ENCODE data around the gene OBI1. TPM values are rescaled to one million over a fixed set of nuclear protein-coding genes. Genes with fewer than 3 reads are reported as not detected.

OBI1 gene
- polyA plus RNA-seq, 1 experiment: 4.2 TPM

- H3K27me3 ChIP-seq (ENCODE audit: control insufficient read depth, insufficient read depth, low read length): peaks cover 71% of the 10 kb centered on the region
- no peak overlapping the region for H3K4me3 ChIP-seq (ENCODE audit: low read depth, low read length)
- TF ChIP-seq CTCF (IDR thresholded peaks at IDR 0.05; ENCODE audit: insufficient read depth, low read depth, low read length): no peak
- ChIA-PET POLR2A (no interaction called here), CTCF (interaction anchor here (1.1 kb wide), 1 partner anchor 8 kb away, joined by 3 read pairs; no protein-coding TSS in a partner anchor)
- no peak for DNase-seq (ENCODE audit: low read depth)
- no peaks in the 10 kb centered on the region for H3K36me3 ChIP-seq (ENCODE audit: control insufficient read depth, insufficient read depth, low read length)
Observed at GRCh38 chr13:78596736-78597601, 62.0 kb downstream of the OBI1 start.

GRCh38 chr13:78596399-78596735 lies 62.6 kb downstream of the OBI1 start:
- no peak for DNase-seq (ENCODE audit: low read depth)
- CTCF ChIA-PET: interaction anchor here (1.1 kb wide), 1 partner anchor 9 kb away, joined by 3 read pairs; no protein-coding TSS in a partner anchor
- POLR2A ChIA-PET: no interaction called here
- H3K36me3 ChIP-seq (ENCODE audit: control insufficient read depth, insufficient read depth, low read length): no peaks in the 10 kb centered on the region
- no peak overlapping the region for H3K4me3 ChIP-seq (ENCODE audit: low read depth, low read length)
- H3K27me3 ChIP-seq (ENCODE audit: control insufficient read depth, insufficient read depth, low read length): peaks cover 68% of the 10 kb centered on the region
- no peak for TF ChIP-seq CTCF (IDR thresholded peaks at IDR 0.05; ENCODE audit: insufficient read depth, low read depth, low read length)

DNA sequence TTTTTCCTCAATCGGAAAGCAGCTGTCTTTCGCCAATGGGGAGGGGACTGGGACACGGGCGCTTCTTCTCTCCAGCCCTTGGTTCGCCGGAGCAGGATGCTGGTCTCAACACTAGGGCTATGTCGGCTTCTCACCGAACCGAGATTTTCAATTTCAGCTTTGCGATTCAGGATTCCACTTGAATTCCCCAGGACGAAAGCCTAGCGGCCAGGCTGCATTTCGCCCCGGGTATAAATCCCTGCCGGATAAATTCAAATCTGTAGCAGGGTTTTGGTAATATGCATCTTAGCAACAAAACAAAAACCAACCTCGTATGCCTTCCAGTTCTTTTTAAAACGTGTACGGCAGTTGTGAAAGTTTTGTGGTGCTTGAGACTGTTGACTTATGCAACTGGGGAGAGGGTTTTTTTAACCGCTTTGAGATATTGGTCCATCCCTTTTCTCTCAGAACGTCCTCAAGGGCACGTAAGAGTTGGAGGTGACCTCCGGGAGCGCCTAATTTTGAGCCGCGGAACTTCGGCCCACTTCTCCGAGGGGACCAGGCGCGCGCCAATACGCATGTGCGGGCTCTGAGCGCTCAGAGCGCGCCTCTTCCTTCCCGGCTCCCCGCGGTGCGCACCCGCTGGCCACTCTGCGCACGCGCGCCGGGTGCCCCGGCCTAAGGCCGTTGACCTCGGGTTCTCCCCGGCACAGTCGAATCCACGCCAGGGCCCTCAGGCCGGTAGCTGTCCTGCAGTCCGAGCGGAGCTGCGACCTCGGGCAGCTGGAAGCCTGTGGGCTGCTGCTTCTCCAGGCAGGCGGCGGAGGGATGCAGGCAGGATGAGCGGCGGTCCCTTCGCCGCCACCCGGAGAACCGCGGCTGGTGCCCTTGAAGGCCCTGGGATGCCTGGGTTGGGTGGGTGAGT lies 63.2 kb downstream of the OBI1 start:
- CTCF ChIA-PET: interaction anchor here (0.6 kb wide), 1 partner anchor 420 kb away, joined by 3 read pairs; no protein-coding TSS in a partner anchor

GRCh38 chr13:78594456-78594975 lies 64.4 kb downstream of the OBI1 start:
- Histone ChIP-seq H3K27me3 (ENCODE audit: control insufficient read depth, insufficient read depth, low read length) (peaks cover 55% of the 10 kb centered on the region), H3K36me3 (ENCODE audit: control insufficient read depth, insufficient read depth, low read length) (no peaks in the 10 kb centered on the region), H3K4me3 (ENCODE audit: low read depth, low read length) (no peak overlapping the region)
- ChIA-PET POLR2A (interaction anchor here (0.6 kb wide), 1 partner anchor 184 kb away, joined by 4 read pairs; no protein-coding TSS in a partner anchor), CTCF (interaction anchor here (0.8 kb wide), 1 partner anchor 384 kb away, joined by 3 read pairs; no protein-coding TSS in a partner anchor)
- no peak for TF ChIP-seq CTCF (IDR thresholded peaks at IDR 0.05; ENCODE audit: insufficient read depth, low read depth, low read length)
- no peak for DNase-seq (ENCODE audit: low read depth)

More for the DNA sequence above, 63.2 kb downstream of the OBI1 start:
- DNase-seq (ENCODE audit: low read depth): no peak
- TF ChIP-seq CTCF (IDR thresholded peaks at IDR 0.05; ENCODE audit: insufficient read depth, low read depth, low read length): no peak
- no peak overlapping the region for H3K4me3 ChIP-seq (ENCODE audit: low read depth, low read length)
- POLR2A ChIA-PET: no interaction called here
- no peaks in the 10 kb centered on the region for H3K36me3 ChIP-seq (ENCODE audit: control insufficient read depth, insufficient read depth, low read length)
- peaks cover 62% of the 10 kb centered on the region for H3K27me3 ChIP-seq (ENCODE audit: control insufficient read depth, insufficient read depth, low read length)
